NCI-H524 (cell line): Measurements from ENCODE around the gene HMX1.

Experiments
- DNase-seq, 2 experiments: peaks; one replicate each; lab custom pipeline; 2025; lab: John Stamatoyannopoulos, UW

The HMX1 gene

GRCh38 chr4:8892556-8893226, 21.1 kb upstream of the HMX1 start:
- peak in 1 of 2 experiments; percentile 14 for DNase-seq

GRCh38 chr4:8891646-8892555, 20.3 kb upstream of the HMX1 start:
- peak in 1 of 2 experiments; percentile 9 for DNase-seq

DNA sequence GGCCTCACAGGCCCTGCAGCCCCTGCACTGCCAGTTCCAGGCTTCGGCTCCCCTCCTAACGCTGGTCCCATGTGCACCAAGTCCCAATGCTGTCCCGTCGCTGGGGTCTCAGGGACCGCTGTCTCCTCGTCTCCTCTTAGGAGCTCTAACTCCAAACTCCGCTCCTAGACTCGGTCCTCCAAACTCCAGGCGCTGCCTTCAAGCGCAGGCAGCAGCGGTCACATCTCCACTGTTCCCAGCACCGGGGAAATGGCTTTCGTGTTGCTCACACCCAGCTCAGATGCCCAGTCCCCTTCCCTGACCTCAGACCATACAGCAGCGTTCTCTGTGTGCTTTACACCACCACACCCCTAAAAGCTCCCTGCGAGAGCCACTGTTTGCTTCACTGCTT, 19.6 kb upstream of the HMX1 start:
- no peak for DNase-seq

DNA sequence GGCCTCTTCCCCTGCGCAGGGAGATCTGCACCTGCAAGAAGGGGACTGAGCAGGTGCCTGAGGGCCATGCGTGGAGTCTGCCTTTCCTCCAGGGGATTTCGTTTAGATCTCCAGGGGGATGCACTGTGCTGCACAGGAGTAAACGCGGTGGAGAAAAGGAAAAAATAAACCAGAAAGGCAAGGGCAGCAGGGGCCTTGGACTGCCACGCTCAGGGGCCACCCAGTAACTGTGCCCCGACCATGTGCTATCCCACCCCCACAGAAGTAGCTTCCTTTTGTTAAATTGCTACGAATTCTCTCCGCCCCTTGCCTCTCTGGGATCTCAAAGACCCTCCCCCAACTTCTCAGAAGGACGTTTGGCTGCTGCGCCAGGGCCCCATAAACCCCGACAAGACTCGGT, 17.2 kb upstream of the HMX1 start:
- no peak for DNase-seq

DNA sequence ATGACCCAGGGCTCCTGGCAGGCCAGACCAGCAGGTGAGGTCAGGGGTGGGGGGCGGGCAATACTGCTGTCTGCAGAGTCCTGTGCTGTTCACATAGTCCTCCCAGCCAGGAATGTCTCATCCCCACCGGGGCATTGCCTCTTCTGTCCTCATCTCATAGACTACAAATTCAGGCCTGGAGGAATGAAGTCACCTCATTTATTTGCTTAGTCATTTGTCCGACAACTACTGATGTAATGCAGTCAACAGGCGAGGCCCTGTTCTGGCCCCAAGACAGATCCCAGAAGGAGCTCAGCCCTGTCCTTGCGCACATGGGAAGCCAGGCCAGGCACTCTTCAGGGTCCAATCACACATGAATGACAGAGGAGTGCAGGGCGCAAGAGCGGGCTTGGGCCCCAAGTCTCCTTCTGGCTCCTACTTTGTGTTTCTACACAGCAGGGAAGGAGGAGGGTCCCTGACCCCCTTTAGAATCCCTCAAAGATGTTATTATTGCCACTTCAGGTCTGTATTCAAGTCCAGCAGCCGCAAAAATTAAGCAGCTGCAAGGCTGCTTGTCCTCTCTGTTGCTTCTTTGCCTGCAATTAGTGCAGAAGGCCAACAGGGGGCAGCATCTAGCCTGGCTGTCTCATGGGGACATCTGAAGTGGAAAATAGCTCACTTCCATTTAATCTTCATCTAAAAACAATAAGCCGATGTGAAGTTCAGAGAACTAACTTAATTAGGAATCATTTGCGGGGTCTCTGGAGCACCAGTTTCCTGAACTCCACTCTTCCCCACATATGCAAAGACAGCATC, 15.2 kb upstream of the HMX1 start:
- no peak for DNase-seq

GRCh38 chr4:8882239-8882638, 10.6 kb upstream of the HMX1 start:
- peak; percentile 62 to 77 for DNase-seq

GRCh38 chr4:8880851-8881250, 9.2 kb upstream of the HMX1 start:
- DNase-seq: no peak

DNA sequence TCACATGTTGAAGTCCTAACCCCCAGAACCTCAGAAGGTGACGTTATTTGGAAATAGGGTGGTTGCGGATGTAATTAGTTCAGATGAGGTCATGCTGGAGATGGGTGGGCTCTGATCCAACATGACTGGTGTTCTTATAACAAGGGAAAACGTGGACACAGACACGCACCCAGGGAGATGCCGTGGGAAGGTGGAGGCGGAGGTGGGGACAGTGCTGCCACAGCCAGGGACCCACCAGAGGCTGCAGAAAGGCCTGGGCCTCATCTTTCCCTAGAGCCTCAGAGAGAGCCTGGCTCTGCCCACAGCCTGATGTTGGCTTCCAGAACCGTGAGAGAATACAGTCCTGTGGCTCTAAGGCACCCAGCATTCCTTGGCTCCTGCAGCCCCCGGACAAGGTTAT, 7.9 kb upstream of the HMX1 start:
- no peak for DNase-seq

DNA sequence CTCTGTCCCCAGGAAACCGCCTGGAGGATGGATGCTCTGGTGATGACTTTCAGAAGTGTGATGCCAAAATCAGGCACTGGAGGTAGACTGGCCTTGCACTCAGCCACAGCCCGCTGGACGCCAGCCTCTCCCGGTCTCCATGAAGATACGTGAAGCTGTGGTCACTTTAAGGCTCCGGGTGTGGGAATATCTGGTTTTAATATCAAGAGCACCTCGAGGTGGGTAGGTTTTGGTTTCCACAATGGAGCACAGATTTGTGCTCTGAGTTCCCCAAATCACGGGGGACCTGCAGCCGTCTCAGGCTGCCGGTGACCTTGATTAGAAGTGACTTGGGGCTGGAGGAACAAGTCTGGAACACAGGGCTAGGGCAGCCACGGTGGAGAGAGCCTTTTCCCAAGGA, 6.8 kb upstream of the HMX1 start:
- no peak for DNase-seq

- DNase-seq: no peak
Measured at GRCh38 chr4:8877780-8878040, 6.1 kb upstream of the HMX1 start.

DNA sequence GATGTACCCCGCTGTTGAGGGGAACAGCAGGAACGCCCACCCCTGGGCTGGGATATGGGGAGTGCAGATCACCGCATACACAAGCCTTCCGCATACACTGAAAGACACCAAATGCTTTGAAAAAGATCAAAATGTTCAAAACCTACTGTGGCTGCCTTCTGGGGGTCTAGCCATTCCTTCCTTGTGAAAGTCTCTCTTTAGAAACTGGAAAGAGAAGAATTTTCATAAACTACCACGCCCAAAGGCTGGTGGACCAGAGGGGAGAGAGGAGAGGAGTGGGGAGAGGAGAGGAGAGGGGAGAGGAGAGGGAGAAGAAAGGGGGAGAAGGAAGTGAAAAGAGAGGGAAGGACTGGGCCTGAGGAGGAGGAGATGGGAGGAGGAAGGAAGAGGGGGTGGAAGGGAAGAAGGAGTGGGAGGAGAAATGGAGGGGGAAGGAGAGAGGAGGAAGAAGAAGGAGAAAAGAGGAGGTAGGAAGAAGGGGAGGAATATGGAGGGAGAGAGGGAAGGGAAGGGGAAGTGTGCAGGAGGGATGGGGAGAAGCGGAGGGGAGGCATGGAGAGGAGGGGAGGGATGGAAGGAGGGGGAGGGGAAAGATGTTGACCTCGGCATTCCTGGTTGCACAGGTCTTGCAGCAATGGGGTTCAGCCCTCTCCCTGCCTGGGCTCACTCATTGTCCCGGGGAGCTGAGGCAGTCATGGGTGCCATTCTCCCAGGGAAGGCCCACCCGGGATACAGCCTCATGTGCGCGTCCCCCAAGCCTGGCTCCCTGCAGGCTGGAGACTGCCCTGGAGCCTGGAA, 5.5 kb upstream of the HMX1 start:
- no peak for DNase-seq

- no peak for DNase-seq
Measured at GRCh38 chr4:8874896-8875680, 3.4 kb upstream of the HMX1 start.

GRCh38 chr4:8874003-8874895, 2.6 kb upstream of the HMX1 start:
- DNase-seq: no peak

DNA sequence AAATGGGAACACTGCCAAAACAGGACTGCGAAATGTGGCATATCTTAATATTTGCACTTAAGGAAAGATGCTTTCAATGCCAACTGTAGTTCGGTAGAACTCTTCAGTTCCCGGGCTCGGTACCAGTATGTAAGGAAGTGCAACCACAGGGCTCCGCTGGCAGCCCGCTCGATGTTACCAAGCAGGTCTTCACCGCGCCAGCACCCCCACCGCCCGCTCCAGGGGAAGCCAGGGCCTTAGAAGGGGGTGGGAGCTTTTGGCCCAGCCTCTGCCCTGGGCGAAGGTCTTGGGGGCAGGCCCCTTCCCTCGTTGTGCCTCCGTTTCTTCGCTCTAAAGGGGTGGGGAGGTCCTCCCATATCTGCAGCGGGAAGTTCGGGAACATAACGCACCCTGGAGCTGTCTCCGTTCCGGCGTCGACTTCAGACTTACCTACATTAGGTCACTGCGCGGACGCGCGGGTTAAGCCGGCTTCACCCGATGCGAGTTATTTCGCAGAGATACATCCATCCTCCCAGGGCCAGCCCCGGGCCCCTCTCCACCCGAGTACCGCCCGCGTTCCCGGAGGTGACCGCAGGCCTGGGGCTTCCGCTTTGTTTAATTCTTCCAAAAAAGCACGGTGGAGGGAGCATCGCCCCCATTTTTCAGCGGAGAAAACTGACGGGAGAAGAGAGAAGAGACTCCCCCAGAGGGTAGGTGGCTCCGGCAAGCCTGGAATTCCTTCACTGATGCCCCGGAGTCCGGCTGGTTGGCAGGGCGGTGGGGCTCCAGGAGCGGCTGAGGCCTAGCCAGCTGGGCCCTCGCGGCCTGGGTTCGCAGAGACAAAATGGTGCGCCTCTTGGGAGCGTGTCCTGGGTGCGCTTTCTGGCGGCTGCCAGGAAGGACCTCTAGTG, 1.0 kb upstream of the HMX1 start:
- no peak for DNase-seq

- DNase-seq: no peak
Measured at GRCh38 chr4:8870647-8871416, 807 bp downstream of the HMX1 start.

DNA sequence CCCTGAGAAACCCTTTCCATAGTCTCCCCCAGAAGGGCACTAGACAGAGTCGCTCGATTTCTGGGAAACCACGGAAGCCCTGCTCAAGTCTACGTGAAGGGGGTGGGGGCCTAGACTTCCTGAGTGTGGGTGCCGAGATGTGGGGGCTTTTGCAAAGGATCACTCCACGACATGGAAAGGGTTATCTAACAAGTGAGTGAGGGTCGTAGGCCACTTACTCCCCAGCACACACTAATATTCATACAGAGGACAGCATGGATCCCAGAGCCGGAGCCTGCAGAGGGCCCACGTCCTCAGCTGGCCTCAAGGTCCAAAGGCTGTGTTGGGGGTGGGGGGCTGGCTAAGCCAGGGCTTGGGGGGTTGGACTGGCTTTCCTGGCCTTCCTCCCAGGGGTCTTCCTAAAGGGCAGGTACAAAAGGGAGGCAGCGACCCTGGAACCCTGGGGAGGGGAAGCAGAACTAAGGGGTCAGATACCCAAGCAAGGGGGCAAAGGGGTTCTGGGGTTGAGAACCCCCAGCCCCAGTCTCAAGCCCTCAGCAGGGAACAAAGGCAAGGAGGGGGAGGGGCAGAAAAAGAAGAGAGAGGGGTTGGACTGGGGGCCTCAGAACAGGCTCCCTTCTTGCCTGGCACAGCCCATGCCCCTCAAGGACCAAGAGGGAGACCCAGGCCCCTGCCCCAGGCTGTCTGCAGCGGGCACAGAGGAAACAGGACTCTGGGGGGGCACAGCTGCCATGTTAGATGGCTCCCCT, 1.6 kb downstream of the HMX1 start:
- DNase-seq: no peak

DNA sequence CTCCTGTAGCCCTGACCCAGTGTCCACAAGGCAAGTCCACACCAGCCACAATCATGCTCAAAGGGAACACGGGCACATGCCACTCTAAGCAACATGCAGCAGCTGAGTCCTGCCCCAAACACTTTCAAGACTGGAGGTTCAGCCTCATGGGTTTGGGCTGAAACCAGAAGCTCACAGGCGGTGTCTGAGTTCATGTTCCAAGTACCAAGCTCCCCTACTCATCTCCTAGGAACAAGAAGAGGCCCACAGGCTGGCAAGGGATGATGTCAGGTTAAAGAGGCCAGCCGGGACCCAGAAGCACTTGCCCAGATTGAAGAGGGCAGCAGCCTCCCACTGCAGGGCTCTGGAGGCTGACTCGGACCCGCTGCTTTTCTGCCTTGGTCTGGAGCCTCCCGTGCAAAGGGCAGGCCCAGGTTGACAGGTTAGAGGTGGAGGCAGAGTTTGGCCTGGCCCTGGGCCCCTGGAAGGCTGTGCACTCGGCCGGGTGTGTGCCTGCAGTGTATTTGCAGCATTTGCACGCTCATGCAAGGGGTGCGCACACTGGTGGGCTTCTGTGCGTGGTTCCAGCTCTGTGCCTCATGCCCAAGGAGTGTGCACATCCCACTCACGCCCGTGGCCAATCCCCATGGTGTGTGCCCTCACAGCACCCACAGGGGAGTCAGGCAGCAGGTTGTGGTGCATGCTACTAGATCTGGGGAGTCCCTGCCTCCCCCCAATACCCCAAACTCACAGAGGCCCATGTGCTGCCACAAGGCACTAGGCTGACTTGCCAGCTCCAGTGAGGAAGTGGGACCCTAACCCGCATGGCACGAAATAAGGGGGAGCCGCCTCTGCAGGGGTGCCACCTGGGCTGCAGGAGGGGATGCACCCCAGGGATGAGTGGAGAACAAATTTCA, 2.4 kb downstream of the HMX1 start:
- no peak for DNase-seq
